Natural killer cell treated with Interleukin-12 subunit alpha and Interleukin-12 subunit beta and Interleukin-15 and Interleukin-18, amount 100 ng/mL, for 72 hours (primary cell): ENCODE results near the gene OGFR. TPM values are rescaled to one million over a fixed set of nuclear protein-coding genes. Genes with fewer than 3 reads are reported as not detected.

Source experiments
- ATAC-seq, 2 donors: fragments of 150-1000 bp; cut with Tn5 transposase in 1 of 2; sonication (Bioruptor Pico), chemical (Tn5 transposase) in 1 of 2; 2 replicates each; pipeline ENCODE4 v1.10.0; 2021
- DNase-seq: peaks from one replicate; pipeline ENCODE4 v3.0.0; 2022; ENCODE audit warnings: low spot score
- H3K27ac Mint-ChIP-seq, 2 donors: 1 replicate in 1 of 2; 2 replicates in 1 of 2; pipeline ENCODE4 v1.8.0; 2022; ENCODE audit warnings: mixed read lengths in 2 of 2, mild to moderate bottlenecking in 1 of 2, moderate library complexity in 1 of 2
- H3K27me3 Mint-ChIP-seq, 2 donors: 1 replicate in 1 of 2; 2 replicates in 1 of 2; pipeline ENCODE4 v1.8.0; 2022; ENCODE audit warnings: mixed read lengths in 2 of 2
- H3K36me3 Mint-ChIP-seq: one replicate; pipeline ENCODE4 v1.8.0; 2022; ENCODE audit warnings: mixed read lengths
- H3K4me1 Mint-ChIP-seq, 2 donors: 1 replicate in 1 of 2; 2 replicates in 1 of 2; pipeline ENCODE4 v1.8.0; 2022; ENCODE audit warnings: low read depth in 2 of 2, mixed read lengths in 2 of 2, mild to moderate bottlenecking in 1 of 2
- H3K4me3 Mint-ChIP-seq: one replicate; pipeline ENCODE4 v1.8.0; 2022; ENCODE audit warnings: mixed read lengths
- H3K9me3 Mint-ChIP-seq: 2 replicates; pipeline ENCODE4 v1.8.0; 2022; ENCODE audit warnings: mixed read lengths
- total RNA-seq, 2 donors: library from RNA; stranded (reverse); gene quantifications; one replicate each; pipeline ENCODE4 v1.2.3, GENCODE V29; 2022

Gene OGFR
- total RNA-seq, 2 donors from 2014 or later: 75.9 to 88.7 TPM

- Mint-ChIP-seq H3K36me3 (no peaks in the 10 kb centered on the region), H3K4me3 (no peak overlapping the region), H3K27ac (no peak overlapping the region), H3K9me3 (no peaks in the 10 kb centered on the region), H3K4me1 (peaks cover 0 to 2% of the 10 kb centered on the region in 2 donors), H3K27me3 (no peaks in the 10 kb centered on the region)
- DNase-seq: no peak
- ATAC-seq: no peak
Measured at GRCh38 chr20:62782149-62782892, 22.3 kb upstream of the OGFR start.

- ATAC-seq (no peak), DNase-seq (no peak)
- H3K27me3 Mint-ChIP-seq: no peaks in the 10 kb centered on the region
- H3K4me1 Mint-ChIP-seq: no peaks in the 10 kb centered on the region
- H3K4me3 Mint-ChIP-seq: no peak overlapping the region
- H3K27ac Mint-ChIP-seq: no peak overlapping the region
- H3K36me3 Mint-ChIP-seq: no peaks in the 10 kb centered on the region
- no peaks in the 10 kb centered on the region for H3K9me3 Mint-ChIP-seq
Measured at GRCh38 chr20:62782893-62783278, 21.7 kb upstream of the OGFR start.

GRCh38 chr20:62784497-62784896 lies 20.1 kb upstream of the OGFR start:
- no peak overlapping the region for H3K27ac Mint-ChIP-seq

GRCh38 chr20:62785393-62785792 lies 19.2 kb upstream of the OGFR start:
- H3K36me3 Mint-ChIP-seq: no peaks in the 10 kb centered on the region
- DNase-seq (no peak), ATAC-seq (no peak)
- no peaks in the 10 kb centered on the region for H3K9me3 Mint-ChIP-seq
- no peak overlapping the region for H3K4me3 Mint-ChIP-seq
- no peak overlapping the region for H3K27ac Mint-ChIP-seq
- H3K27me3 Mint-ChIP-seq: no peaks in the 10 kb centered on the region
- no peaks in the 10 kb centered on the region for H3K4me1 Mint-ChIP-seq

More at GRCh38 chr20:62784497-62784896, 20.1 kb upstream of the OGFR start:
- Mint-ChIP-seq H3K27me3 (no peaks in the 10 kb centered on the region), H3K4me3 (no peak overlapping the region), H3K4me1 (no peaks in the 10 kb centered on the region), H3K36me3 (no peaks in the 10 kb centered on the region), H3K9me3 (no peaks in the 10 kb centered on the region)
- DNase-seq (no peak), ATAC-seq (no peak)

GRCh38 chr20:62786157-62786556 lies 18.5 kb upstream of the OGFR start:
- Mint-ChIP-seq H3K4me1 (peaks cover 0 to under 1% of the 10 kb centered on the region in 2 donors), H3K4me3 (no peak overlapping the region), H3K27ac (no peak overlapping the region), H3K36me3 (no peaks in the 10 kb centered on the region), H3K9me3 (no peaks in the 10 kb centered on the region), H3K27me3 (no peaks in the 10 kb centered on the region)
- ATAC-seq: no peak
- no peak for DNase-seq

- DNase-seq (no peak), ATAC-seq (no peak)
- H3K4me3 Mint-ChIP-seq: no peak overlapping the region
- peaks cover 6 to 7% of the 10 kb centered on the region in 2 donors for H3K4me1 Mint-ChIP-seq
- no peaks in the 10 kb centered on the region for H3K9me3 Mint-ChIP-seq
- H3K27me3 Mint-ChIP-seq: no peaks in the 10 kb centered on the region
- H3K36me3 Mint-ChIP-seq: no peaks in the 10 kb centered on the region
- no peak overlapping the region for H3K27ac Mint-ChIP-seq
Measured at GRCh38 chr20:62787321-62787720, 17.3 kb upstream of the OGFR start.

- ATAC-seq: no peak
- Mint-ChIP-seq H3K27ac (no peak overlapping the region), H3K4me1 (peaks cover 7 to 9% of the 10 kb centered on the region in 2 donors), H3K4me3 (no peak overlapping the region), H3K36me3 (no peaks in the 10 kb centered on the region), H3K27me3 (no peaks in the 10 kb centered on the region), H3K9me3 (no peaks in the 10 kb centered on the region)
- DNase-seq: no peak
Measured at GRCh38 chr20:62787866-62788265, 16.8 kb upstream of the OGFR start.

GRCh38 chr20:62788607-62789006 lies 16.0 kb upstream of the OGFR start:
- no peak for ATAC-seq
- Mint-ChIP-seq H3K36me3 (no peaks in the 10 kb centered on the region), H3K27me3 (no peaks in the 10 kb centered on the region), H3K4me1 (peaks cover 12% of the 10 kb centered on the region in 2 donors), H3K4me3 (no peak overlapping the region), H3K27ac (no peak overlapping the region), H3K9me3 (no peaks in the 10 kb centered on the region)
- no peak for DNase-seq

GRCh38 chr20:62790075-62790474 lies 14.6 kb upstream of the OGFR start:
- DNase-seq: no peak
- ATAC-seq: no peak
- Mint-ChIP-seq H3K36me3 (no peaks in the 10 kb centered on the region), H3K27ac (no peak overlapping the region), H3K4me1 (peaks cover 15% of the 10 kb centered on the region in 2 donors), H3K27me3 (no peaks in the 10 kb centered on the region), H3K9me3 (no peaks in the 10 kb centered on the region), H3K4me3 (no peak overlapping the region)

GRCh38 chr20:62791301-62792181 lies 13.1 kb upstream of the OGFR start:
- Mint-ChIP-seq H3K4me1 (peaks cover 21 to 22% of the 10 kb centered on the region in 2 donors), H3K9me3 (no peaks in the 10 kb centered on the region), H3K27me3 (no peaks in the 10 kb centered on the region), H3K36me3 (no peaks in the 10 kb centered on the region), H3K4me3 (no peak overlapping the region), H3K27ac (peak overlapping the region; percentile 24 to 88)
- peak; percentile 77 for DNase-seq
- no peak for ATAC-seq

GRCh38 chr20:62792182-62792939 lies 12.3 kb upstream of the OGFR start:
- Mint-ChIP-seq H3K4me1 (peaks cover 21 to 22% of the 10 kb centered on the region in 2 donors), H3K9me3 (no peaks in the 10 kb centered on the region), H3K4me3 (no peak overlapping the region), H3K27ac (peak overlapping the region; percentile 88 to 90), H3K36me3 (no peaks in the 10 kb centered on the region), H3K27me3 (no peaks in the 10 kb centered on the region)
- DNase-seq: no peak
- ATAC-seq: no peak

- Mint-ChIP-seq H3K36me3 (no peaks in the 10 kb centered on the region), H3K27ac (peak overlapping the region; percentile 88 to 90), H3K27me3 (no peaks in the 10 kb centered on the region), H3K4me1 (peaks cover 21 to 26% of the 10 kb centered on the region in 2 donors), H3K4me3 (peak overlapping the region; percentile 53), H3K9me3 (no peaks in the 10 kb centered on the region)
- DNase-seq (no peak), ATAC-seq (no peak)
Measured at GRCh38 chr20:62792940-62793756, 11.5 kb upstream of the OGFR start.

GRCh38 chr20:62793757-62794006 lies 11.0 kb upstream of the OGFR start:
- ATAC-seq: no peak

More at GRCh38 chr20:62793757-62794006, 11.0 kb upstream of the OGFR start:
- Mint-ChIP-seq H3K36me3 (peaks cover 3% of the 10 kb centered on the region), H3K9me3 (no peaks in the 10 kb centered on the region), H3K4me3 (peak overlapping the region; percentile 58), H3K27me3 (no peaks in the 10 kb centered on the region), H3K4me1 (peaks cover 26 to 31% of the 10 kb centered on the region in 2 donors), H3K27ac (peak overlapping the region; percentile 88 to 90)
- DNase-seq: no peak
